ENCODE measurements around the gene PDZRN4.

- no peak for TF ChIP-seq CREB1 (IDR thresholded peaks at IDR 0.05; ENCODE audit: low read depth)
- TF ChIP-seq REST (IDR thresholded peaks at IDR 0.05; ENCODE audit: low read depth): no peak
- TF ChIP-seq MAX (IDR thresholded peaks at IDR 0.05): no peak
- no peak for TF ChIP-seq TAF1 (IDR thresholded peaks at IDR 0.05; ENCODE audit: low read depth)
- no peak for TF ChIP-seq EP300 (IDR thresholded peaks at IDR 0.05; ENCODE audit: borderline replicate concordance)
- TF ChIP-seq EGR1 (IDR thresholded peaks at IDR 0.05): no peak
Measured at GRCh38 chr12:41474001-41474400, 285.9 kb downstream of the PDZRN4 start.
